Fibroblast of skin of left biceps (primary cell): ENCODE results near the gene MDM4.

Experiments
- DNase-seq, 2 experiments: peaks; one replicate each; pipeline ENCODE4 v3.0.0-alpha.2; 2013; ENCODE audit warnings: low read depth in 2 of 2

MDM4 gene

GRCh38 chr1:204493145-204493983, 22.8 kb upstream of the MDM4 start:
- DNase-seq, result peak in 1 of 2 experiments; percentile 40

GRCh38 chr1:204493984-204494280, 22.3 kb upstream of the MDM4 start:
- no peak for DNase-seq

GRCh38 chr1:204494281-204495077, 21.7 kb upstream of the MDM4 start, which contains the start of gene PIK3C2B:
Gene PIK3C2B (minus strand): TSS chr1:204494805. CDS start chr1:204469802, 25,003 bp downstream.
- no peak for DNase-seq

DNA sequence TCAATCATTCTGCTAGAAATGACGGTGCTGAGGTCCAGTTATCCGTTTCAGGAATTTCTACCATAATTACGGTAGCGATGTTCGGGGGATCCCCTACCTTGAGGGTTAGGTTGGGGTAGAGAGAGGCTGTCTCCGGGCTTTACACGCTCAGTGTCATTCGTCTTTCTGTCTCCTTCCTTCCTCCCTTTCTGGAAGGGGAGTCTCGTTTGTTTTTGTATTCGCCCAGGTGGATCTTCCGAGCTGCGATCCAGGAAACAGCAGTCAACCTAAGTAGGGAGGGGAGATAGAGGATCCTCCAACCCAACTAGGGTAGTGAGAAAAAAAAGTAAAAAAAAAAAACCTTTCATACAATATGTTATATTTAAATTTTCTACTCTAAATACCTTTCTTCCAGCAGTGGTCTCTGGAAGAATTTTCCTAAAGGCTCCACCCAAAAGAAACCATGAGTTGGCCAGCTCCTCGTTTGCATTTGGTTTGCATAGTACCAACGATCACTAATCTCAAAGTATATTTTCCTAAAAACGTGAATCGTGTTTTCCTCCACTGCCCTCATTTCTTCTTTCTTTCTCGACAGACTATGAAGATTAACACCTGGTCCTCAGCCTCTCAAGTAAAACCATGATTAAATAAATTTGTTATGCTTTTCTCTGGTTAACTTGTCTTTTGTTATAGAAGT, 21.0 kb upstream of the MDM4 start:
- DNase-seq, result no peak

GRCh38 chr1:204495777-204496176, 20.4 kb upstream of the MDM4 start:
- DNase-seq, result no peak

- no peak for DNase-seq
Measured at GRCh38 chr1:204498981-204499380, 17.2 kb upstream of the MDM4 start.

DNA sequence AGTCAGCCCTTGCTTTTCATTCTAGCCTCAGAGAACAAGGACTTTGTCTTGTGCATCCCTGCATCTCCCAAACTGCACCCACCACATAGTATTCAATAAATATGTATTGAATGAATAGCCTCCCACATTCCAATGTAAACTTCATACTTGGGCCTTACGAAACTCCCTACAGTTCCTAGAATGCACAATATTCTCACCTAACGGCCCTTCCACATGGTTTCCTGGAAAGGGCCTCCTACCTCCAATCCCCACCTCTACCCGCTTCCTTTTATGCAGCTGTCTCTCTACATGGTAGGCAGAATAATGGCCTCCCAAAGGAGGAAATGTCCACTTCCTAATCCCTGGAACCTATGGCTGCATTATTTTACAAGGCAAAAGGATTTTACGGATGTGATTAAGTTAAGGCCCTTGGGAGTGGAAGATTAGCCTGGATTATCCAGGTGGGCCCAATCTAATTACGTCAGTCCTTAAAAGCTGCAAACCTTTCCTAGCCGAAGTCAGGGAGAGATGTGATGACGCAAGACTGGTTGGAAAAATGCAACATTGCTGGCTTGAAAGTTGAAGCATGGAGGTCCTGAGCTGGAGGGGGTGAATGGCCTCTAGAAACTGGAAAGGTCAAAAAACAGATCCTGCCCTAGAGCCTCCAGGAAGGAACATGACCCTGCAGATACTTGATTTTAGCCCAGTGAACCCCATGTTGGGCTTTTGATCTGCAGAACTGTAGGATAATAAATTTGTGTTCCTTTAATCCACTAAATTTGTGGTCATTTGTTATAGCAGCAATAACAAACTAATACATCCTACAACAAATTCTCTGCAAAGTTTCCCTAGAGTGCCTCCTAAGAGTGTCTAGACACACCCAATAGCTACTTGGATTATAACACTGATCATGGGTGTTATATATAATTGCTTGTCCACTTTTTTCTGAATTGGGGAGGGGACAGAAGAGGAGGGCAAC, 16.4 kb upstream of the MDM4 start:
- DNase-seq, result no peak

- no peak for DNase-seq
Measured at GRCh38 chr1:204502241-204502640, 14.0 kb upstream of the MDM4 start.

- DNase-seq, result peak in 1 of 2 experiments; percentile 49
Measured at GRCh38 chr1:204503122-204503912, 12.9 kb upstream of the MDM4 start.

- no peak for DNase-seq
Measured at GRCh38 chr1:204503913-204504519, 12.2 kb upstream of the MDM4 start.

DNA sequence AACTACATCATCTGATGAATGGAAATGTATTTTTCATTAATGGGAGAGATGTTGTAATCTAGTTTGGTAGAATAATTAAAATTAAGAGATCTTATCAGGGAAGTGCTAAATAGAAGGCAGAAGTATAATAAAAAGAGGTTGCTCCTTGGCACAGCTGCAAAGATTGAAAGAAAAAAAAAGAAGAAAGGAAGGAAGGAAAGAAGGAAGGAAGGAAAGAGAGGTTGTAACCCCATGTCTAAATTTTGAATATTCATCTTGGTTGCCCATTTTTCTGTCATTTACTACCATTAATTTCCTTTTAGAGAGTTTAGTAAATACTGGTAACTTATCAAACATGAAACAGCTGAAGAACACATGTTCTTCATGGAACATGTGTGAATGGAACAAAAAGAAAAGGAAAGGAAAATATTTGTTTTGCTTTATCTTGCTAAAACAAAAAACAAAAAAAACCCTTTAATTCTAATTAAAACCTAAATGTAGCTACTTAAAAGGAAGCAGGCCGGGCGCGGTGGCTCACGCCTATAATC, 10.5 kb upstream of the MDM4 start:
- no peak for DNase-seq

DNA sequence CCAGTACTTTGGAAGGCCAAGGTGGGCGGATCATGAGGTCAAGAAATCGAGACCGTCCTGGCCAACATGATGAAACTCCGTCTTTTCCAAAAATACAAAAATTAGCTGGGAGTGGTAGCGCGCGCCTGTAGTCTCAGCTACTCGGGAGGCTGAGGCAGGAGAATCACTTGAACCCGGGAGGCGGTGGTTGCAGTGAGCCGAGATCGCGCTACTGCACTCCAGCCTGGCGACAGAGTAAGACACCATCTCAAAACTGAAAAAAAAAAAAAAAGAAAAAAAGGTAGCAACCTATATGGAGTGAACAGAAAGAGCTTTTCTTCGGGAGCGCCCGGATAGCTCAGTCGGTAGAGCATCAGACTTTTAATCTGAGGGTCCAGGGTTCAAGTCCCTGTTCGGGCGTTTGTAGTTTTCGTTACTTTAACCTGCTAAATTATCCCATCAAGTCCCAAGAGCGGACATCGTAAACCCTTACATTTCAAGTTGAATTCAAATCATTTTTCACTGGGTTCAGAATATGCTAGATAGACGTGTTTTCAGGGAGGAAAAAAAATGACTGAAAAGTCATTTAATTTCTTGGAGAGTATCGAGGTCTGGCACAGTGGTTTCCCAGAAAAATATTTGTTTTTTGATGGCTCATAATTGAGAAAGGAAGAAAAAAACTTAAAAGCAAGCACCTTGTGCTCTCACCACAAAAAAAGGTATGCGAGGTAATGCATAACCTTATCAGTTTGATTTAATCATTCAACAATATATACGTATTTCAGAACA, 9.8 kb upstream of the MDM4 start:
- DNase-seq, result peak; percentile 85 to 88

DNA sequence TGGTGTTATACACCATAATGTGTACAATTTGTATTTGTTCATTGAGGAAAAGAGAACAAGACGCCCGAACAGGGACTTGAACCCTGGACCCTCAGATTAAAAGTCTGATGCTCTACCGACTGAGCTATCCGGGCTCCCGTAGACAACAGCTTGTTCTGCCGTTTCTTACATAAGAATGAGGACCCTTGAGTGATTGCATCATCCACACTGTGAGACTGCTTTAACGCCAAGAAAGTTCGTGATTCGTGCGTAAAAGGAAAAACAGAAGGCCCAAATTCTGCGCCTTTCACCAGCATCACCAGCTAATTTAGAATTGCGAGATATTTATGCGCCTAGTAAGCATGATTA, 9.3 kb upstream of the MDM4 start:
- DNase-seq, result peak; percentile 88

DNA sequence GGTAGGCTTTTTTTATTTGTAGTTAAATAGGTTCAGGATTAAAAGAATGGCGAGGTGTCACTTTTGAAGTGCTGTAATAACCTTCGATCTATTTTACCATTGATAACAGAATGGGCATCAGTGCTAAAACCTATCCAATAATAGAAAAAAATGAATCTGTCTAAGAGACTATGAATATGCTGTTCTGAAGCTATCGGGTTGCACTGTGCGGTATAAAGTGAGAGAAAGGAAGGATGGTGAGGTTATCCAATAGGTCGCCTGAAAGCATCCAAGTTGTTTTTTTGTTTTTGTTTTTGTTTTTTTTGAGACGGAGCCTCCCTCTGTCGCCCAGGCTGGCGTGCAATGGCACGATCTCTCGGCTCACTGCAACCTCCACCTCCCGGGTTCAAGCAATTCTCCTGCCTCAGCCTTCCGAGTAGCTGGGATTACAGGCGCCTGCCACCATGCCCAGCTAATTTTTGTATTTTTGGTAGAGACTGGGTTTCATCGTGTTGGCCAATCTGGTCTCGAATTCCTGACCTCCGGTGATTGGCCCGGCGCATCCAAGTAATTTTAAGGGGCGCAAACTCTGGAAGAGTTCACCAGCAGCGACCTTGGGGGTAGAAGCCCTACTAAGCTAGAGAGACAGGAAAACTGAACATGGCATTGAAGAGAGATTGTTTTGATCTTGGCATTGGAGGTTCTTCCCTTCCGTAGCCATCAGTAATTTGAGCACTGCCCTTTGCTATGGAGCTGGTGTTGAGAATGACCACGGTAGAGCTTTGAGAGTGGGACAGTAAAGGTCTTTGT, 8.7 kb upstream of the MDM4 start:
- no peak for DNase-seq

GRCh38 chr1:204509186-204509635, 7.0 kb upstream of the MDM4 start:
- DNase-seq, result no peak

GRCh38 chr1:204511366-204511765, 4.8 kb upstream of the MDM4 start:
- DNase-seq, result no peak

GRCh38 chr1:204513117-204513716, 3.0 kb upstream of the MDM4 start:
- DNase-seq, result no peak

GRCh38 chr1:204514828-204515227, 1.4 kb upstream of the MDM4 start:
- DNase-seq, result no peak
